ENCODE data around the gene CD34.

DNA sequence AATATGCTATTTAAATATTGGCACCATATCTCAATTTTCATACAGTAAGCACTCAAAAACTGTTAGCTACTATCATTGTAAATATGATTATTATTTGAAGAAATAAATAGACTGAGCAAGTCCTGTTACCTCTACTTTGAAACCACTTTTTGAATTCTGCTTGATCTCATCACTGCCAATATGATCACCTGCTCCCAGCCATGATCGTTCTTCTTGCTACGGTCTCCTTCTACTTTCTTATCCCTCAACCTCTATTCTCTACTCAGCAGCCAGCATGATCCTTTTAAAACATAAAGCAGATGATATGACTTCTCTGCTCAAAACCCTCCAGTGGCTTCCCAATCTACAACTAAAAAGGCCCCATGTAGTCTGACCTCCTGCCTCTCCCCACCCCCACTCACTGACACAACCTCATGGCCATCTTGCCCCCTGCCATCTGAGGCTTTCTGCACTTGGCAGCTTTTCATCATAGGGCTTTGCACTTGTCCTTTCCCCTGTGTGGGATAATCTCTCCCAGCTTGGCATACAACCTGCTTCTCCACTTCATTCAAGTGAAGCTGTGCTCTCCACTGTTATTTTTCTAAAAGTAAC lies 27.2 kb downstream of the CD34 start:
- TF ChIP-seq, protein P1, sequence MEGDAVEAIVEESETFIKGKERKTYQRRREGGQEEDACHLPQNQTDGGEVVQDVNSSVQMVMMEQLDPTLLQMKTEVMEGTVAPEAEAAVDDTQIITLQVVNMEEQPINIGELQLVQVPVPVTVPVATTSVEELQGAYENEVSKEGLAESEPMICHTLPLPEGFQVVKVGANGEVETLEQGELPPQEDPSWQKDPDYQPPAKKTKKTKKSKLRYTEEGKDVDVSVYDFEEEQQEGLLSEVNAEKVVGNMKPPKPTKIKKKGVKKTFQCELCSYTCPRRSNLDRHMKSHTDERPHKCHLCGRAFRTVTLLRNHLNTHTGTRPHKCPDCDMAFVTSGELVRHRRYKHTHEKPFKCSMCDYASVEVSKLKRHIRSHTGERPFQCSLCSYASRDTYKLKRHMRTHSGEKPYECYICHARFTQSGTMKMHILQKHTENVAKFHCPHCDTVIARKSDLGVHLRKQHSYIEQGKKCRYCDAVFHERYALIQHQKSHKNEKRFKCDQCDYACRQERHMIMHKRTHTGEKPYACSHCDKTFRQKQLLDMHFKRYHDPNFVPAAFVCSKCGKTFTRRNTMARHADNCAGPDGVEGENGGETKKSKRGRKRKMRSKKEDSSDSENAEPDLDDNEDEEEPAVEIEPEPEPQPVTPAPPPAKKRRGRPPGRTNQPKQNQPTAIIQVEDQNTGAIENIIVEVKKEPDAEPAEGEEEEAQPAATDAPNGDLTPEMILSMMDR (IDR thresholded peaks at IDR 0.05; ENCODE audit: low read depth, low read length), result no peak
- TF ChIP-seq EZH2phosphoT487 (IDR thresholded peaks at IDR 0.05; ENCODE audit: low read depth), result no peak
